A549 treated with AZD2906 at 1 μM for 4 hours (cell line): ENCODE data around the gene GAS6. TPM values are rescaled to one million over a fixed set of nuclear protein-coding genes. Genes with fewer than 3 reads are reported as not detected.

Source experiments
- total RNA-seq: library from RNA; stranded (reverse); fragments of 200-300 nt; extraction: Qiagen RNA extraction; gene quantifications from 5 replicates; pipeline ENCODE4 v1.2.3, GENCODE V29; 2022

GAS6 gene
- 7.0 to 10.2 TPM (median 8.9 TPM) in 5 replicates for total RNA-seq

DNA sequence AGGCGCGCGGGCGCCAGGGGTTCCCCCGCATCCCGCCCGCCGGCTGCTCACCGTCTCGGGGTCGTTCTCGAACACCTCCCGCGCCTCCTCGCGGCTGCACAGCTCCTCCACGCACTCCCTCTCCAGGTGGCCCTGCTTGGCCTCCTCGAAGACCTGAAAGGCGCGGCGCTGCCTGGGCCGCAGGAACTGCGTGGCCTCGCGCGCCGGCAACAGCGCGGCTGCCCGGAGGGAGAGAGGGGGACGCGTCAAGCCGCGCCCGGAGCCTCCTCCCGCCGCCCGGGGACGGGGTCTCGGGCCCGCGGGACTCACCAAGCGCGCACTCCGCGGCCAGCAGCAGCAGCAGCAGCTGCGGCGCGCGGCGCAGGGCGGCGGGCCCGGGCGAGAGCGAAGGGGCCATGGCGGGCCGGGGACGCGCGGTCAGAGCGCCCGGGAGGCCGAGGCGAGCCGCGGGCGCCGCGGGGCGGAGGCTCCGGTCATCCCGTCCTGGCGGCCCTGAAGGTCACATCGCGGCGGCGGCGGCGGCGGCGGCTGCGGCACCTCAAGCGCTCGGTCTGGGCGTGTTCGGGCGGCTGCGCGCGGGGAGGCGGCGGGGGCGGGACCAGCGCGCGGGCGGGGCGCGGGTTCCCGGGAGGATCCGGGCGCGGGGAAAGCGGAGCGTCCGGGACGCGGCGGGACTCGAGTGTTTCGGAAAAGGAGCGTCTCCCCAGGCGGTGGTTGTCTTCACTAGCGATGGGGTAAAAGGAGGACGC is at the start of gene GAS6:
TSS of gene GAS6 (minus strand) at position 553 of the 749 bp plus-strand sequence. CDS start at position 397, 156 bp downstream.

Other genes starting within 250 kb of the GAS6 start
- gene ATP4B, start 205.9 kb downstream of the GAS6 start, total RNA-seq: not detected in 5 replicates
- gene GRK1, start 196.9 kb downstream of the GAS6 start, total RNA-seq: 0.02 to 0.19 TPM (median 0.05 TPM) in 3 of 5 replicates, not detected in the others
- gene TMEM255B, start 104.8 kb downstream of the GAS6 start, total RNA-seq: 0.58 to 1.5 TPM (median 0.98 TPM) in 5 replicates
- 0.11 to 0.41 TPM (median 0.23 TPM) in 5 replicates for gene C13orf46, start 110.0 kb upstream of the GAS6 start, total RNA-seq